ENCODE results near the gene IRF9. TPM values are rescaled to one million over a fixed set of nuclear protein-coding genes. Genes with fewer than 3 reads are reported as not detected.

Gene IRF9
- total RNA-seq, 1 donor from 2014 or later, result 158 TPM

- Histone ChIP-seq H3K27ac (peak within 1 kb of the TSS; percentile 90), H3K36me3 (peaks cover 59% of the 10 kb centered on the region), H3K4me3 (peak within 1 kb of the TSS; percentile 97), H3K27me3 (ENCODE audit: low read depth) (no peaks in the 10 kb centered on the region), H3K9me3 (no peaks in the 10 kb centered on the region), H3K4me1 (peaks cover 39% of the 10 kb centered on the region)
- intact Hi-C loops (cut with DNase I), result no loop called here
- peak; percentile 99 for DNase-seq
- TF ChIP-seq, protein P1, sequence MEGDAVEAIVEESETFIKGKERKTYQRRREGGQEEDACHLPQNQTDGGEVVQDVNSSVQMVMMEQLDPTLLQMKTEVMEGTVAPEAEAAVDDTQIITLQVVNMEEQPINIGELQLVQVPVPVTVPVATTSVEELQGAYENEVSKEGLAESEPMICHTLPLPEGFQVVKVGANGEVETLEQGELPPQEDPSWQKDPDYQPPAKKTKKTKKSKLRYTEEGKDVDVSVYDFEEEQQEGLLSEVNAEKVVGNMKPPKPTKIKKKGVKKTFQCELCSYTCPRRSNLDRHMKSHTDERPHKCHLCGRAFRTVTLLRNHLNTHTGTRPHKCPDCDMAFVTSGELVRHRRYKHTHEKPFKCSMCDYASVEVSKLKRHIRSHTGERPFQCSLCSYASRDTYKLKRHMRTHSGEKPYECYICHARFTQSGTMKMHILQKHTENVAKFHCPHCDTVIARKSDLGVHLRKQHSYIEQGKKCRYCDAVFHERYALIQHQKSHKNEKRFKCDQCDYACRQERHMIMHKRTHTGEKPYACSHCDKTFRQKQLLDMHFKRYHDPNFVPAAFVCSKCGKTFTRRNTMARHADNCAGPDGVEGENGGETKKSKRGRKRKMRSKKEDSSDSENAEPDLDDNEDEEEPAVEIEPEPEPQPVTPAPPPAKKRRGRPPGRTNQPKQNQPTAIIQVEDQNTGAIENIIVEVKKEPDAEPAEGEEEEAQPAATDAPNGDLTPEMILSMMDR (IDR thresholded peaks at IDR 0.05), result no peak
- peak; percentile 96 to 97 for ATAC-seq
Measured at GRCh38 chr14:24146978-24147760, 13.9 kb upstream of the IRF9 start, which contains the start of gene RNF31. RNF31 (plus strand) TSS chr14:24147498; CDS start chr14:24147699, 201 bp downstream.

DNA sequence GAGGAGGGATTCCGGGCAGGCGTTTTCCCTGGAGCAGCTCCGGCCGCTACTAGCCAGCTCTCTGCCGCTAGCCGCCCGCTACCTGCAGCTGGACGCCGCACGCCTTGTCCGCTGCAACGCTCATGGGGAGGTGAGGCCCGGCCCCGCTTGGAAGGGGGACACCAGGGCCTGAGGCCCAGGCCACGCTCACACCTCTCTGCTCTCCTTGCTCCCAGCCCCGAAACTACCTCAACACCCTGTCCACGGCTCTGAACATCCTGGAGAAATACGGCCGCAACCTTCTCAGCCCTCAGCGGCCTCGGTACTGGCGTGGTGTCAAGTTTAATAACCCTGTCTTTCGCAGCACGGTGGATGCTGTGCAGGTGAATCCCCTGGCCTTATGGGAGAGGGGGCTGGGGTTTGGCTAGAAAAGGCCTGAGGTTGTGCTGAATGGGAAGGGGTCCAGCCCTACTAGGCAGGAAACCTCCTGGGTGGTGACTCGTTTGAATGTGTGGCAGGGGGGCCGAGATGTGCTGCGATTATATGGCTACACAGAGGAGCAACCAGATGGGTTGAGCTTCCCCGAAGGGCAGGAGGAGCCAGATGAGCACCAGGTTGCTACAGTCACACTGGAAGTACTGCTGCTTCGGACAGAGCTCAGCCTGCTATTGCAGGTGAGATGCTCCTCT is 13.2 kb upstream of the IRF9 start:
- H3K4me1 ChIP-seq, result peaks cover 36% of the 10 kb centered on the region
- no peaks in the 10 kb centered on the region for H3K9me3 ChIP-seq
- peak overlapping the region; percentile 97 for H3K4me3 ChIP-seq
- peak overlapping the region; percentile 90 for H3K27ac ChIP-seq
- TF ChIP-seq, protein P1 (IDR thresholded peaks at IDR 0.05), result no peak
- DNase-seq, result peak; percentile 65
- intact Hi-C loops (cut with DNase I), result no loop called here
- no peaks in the 10 kb centered on the region for H3K27me3 ChIP-seq (ENCODE audit: low read depth)
- peaks cover 67% of the 10 kb centered on the region for H3K36me3 ChIP-seq
- ATAC-seq, result peak in 1 of 2 donors; percentile 0

- Histone ChIP-seq H3K4me3 (no peak overlapping the region), H3K9me3 (no peaks in the 10 kb centered on the region), H3K27ac (no peak overlapping the region), H3K36me3 (peaks cover 69% of the 10 kb centered on the region), H3K27me3 (ENCODE audit: low read depth) (no peaks in the 10 kb centered on the region), H3K4me1 (peaks cover 36% of the 10 kb centered on the region)
- TF ChIP-seq, protein P1 (IDR thresholded peaks at IDR 0.05), result no peak
- no peak for ATAC-seq
- no peak for DNase-seq
- intact Hi-C loops (cut with DNase I), result no loop called here
Measured at GRCh38 chr14:24149302-24149969, 11.6 kb upstream of the IRF9 start.

DNA sequence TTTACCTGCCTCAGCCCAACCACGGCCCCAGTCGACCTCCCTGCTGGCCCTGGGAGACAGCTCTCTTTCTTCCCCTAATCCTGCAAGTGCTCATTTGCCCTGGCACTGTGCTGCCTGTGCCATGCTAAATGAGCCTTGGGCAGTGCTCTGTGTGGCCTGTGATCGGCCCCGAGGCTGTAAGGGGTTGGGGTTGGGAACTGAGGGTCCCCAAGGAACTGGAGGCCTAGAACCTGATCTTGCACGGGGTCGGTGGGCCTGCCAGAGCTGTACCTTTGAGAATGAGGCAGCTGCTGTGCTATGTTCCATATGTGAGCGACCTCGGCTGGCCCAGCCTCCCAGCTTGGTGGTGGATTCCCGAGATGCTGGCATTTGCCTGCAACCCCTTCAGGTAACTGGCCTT is 11.0 kb upstream of the IRF9 start:
- Histone ChIP-seq H3K4me1 (peaks cover 34% of the 10 kb centered on the region), H3K36me3 (peaks cover 69% of the 10 kb centered on the region), H3K4me3 (no peak overlapping the region), H3K9me3 (no peaks in the 10 kb centered on the region), H3K27me3 (ENCODE audit: low read depth) (no peaks in the 10 kb centered on the region), H3K27ac (no peak overlapping the region)
- intact Hi-C loops (cut with DNase I), result no loop called here
- ATAC-seq (no peak), DNase-seq (no peak)
- TF ChIP-seq, protein P1 (IDR thresholded peaks at IDR 0.05), result no peak

GRCh38 chr14:24150567-24150966 is 10.5 kb upstream of the IRF9 start:
- H3K4me1 ChIP-seq, result peaks cover 29% of the 10 kb centered on the region
- TF ChIP-seq, protein P1 (IDR thresholded peaks at IDR 0.05), result no peak
- no peak for ATAC-seq
- H3K4me3 ChIP-seq, result no peak overlapping the region
- intact Hi-C loops (cut with DNase I), result no loop called here
- H3K36me3 ChIP-seq, result peaks cover 73% of the 10 kb centered on the region
- no peak overlapping the region for H3K27ac ChIP-seq
- H3K27me3 ChIP-seq (ENCODE audit: low read depth), result no peaks in the 10 kb centered on the region
- no peak for DNase-seq
- no peaks in the 10 kb centered on the region for H3K9me3 ChIP-seq
